Ovary (tissue), 9 donors: ENCODE data around the gene EYA4. TPM values are rescaled to one million over a fixed set of nuclear protein-coding genes. Genes with fewer than 3 reads are reported as not detected.

ENCODE experiments used
- DNase-seq, 5 donors: peaks; one replicate each; pipeline ENCODE4 v3.0.0-alpha.2; 2019 to 2020
- H3K27ac ChIP-seq, 2 donors: fragments of 200-600 bp; one replicate each; pipeline versions ENCODE4 v1.5.1 to v1.8.0; 2019 to 2022
- H3K27me3 ChIP-seq: fragments of 200-600 bp; one replicate; pipeline ENCODE4 v1.8.0; 2022
- H3K36me3 ChIP-seq: fragments of 200-600 bp; sonication (generic); one replicate; pipeline ENCODE4 v1.5.1; 2019
- H3K4me1 ChIP-seq: one replicate; pipeline ENCODE4 v1.8.1; 2013; ENCODE audit warnings: mild to moderate bottlenecking, moderate library complexity; ENCODE audit not compliant: insufficient read depth
- H3K4me3 ChIP-seq: fragments of 200-600 bp; sonication (generic); one replicate; pipeline ENCODE4 v1.5.1; 2017
- H3K9me3 ChIP-seq, 2 donors: fragments of 200-600 bp in 1 of 2; sonication (generic) in 1 of 2; one replicate each; pipeline versions ENCODE4 v1.5.1 to v1.8.1; 2013 to 2019; ENCODE audit warnings: mild to moderate bottlenecking in 1 of 2, moderate library complexity in 1 of 2
- CTCF ChIP-seq, 3 donors: fragments of 450-650 bp in 2 of 3; fragments of 200-600 bp in 1 of 3; IDR thresholded peaks; one replicate each; pipeline versions ENCODE4 v1.5.1 to v1.8.0; 2016 to 2022; ENCODE audit warnings: antibody characterized with exemption in 3 of 3, mild to moderate bottlenecking in 1 of 3
- EP300 ChIP-seq: sonication (generic); formaldehyde crosslinking; IDR thresholded peaks from one replicate; pipeline ENCODE4 v1.6.1; 2017; ENCODE audit warnings: antibody characterized with exemption
- POLR2A ChIP-seq: fragments of 450-650 bp; IDR thresholded peaks from one replicate; pipeline ENCODE4 v1.6.1; 2017; ENCODE audit warnings: antibody characterized with exemption, mild to moderate bottlenecking, moderate library complexity
- WGBS, 3 donors: extraction: QIAGEN DNeasy Blood & Tissue Kit in 1 of 3; methylation state at CpG; one replicate each; pipeline versions ENCODE4 v1.1.5 to v1.1.7; 2013 to 2017; 5-methylcytosine and 5-hydroxymethylcytosine counted together
- intact Hi-C, 4 donors: fragments of 100-400 bp; cut with DNase I; formaldehyde crosslinking; loops; one replicate each; pipeline versions ENCODE4 v1.11.0 to v1.15.1; 2022 to 2023
- polyA plus RNA-seq, 2 donors: library from polyadenylated mRNA; stranded (reverse); fragments of 200-250 nt in 1 of 2; fragments of 350-450 nt in 1 of 2; fragmentation: Illumina TruSeq in 1 of 2; extraction: RNeasy Lipid Tissue Mini Kit (QIAGEN cat#74804) in 1 of 2; gene quantifications; one replicate each; pipeline ENCODE4 v1.2.3, GENCODE V29; 2013 to 2014
- total RNA-seq, 7 donors: library from RNA; depleted of rRNA in 2 of 7; stranded (reverse); fragments of >200 nt in 2 of 7; fragmentation: NEBNext Ultra II Directional in 3 of 7; extraction: Animal tissue kit (Norgen Biotek cat#: 25700) in 3 of 7; gene quantifications; one replicate each; pipeline versions ENCODE4 v1.1.0 to v1.2.4, GENCODE V29; 2016 to 2023
- donor health status: DM: no; HTN: no; CAD: no; lungs with moderate emphysema.
- donor health status: DM: no; HTN: no; CAD: no.
- donor health status: Bipolar disorder and iron deficiency.
- donor health status: DM: yes; HTN: yes; CAD: no.
- donor health status: DM: no; HTN: no; CAD: no.
- donor health status: DM: yes; HTN: yes; CAD: no.

EYA4 gene
- total and polyA plus RNA-seq, 9 donors = 0.08 to 17.8 (median 2.0) TPM

- H3K9me3 ChIP-seq = no peaks in the 10 kb centered on the region
- intact Hi-C loops = no loop called here
Measured at GRCh38 chr6:133289733-133290306, 48.7 kb downstream of the EYA4 start.

GRCh38 chr6:133290930-133291329, 49.8 kb downstream of the EYA4 start:
- no peaks in the 10 kb centered on the region for H3K36me3 ChIP-seq
- H3K27ac ChIP-seq = no peak overlapping the region
- WGBS, 3 donors = 14 to 21% (median 16%) methylated on average over 1 of the region's 1 CpG
- DNase-seq = no peak
- intact Hi-C loops = no loop called here
- H3K4me3 ChIP-seq = no peak overlapping the region
- no peaks in the 10 kb centered on the region for H3K27me3 ChIP-seq
- peaks cover 6% of the 10 kb centered on the region for H3K4me1 ChIP-seq
- TF ChIP-seq EP300 = no peak
- no peak for TF ChIP-seq POLR2A
- TF ChIP-seq CTCF (IDR thresholded peaks at IDR 0.05) = no peak
- no peaks in the 10 kb centered on the region for H3K9me3 ChIP-seq

More at GRCh38 chr6:133289733-133290306, 48.7 kb downstream of the EYA4 start:
- TF ChIP-seq CTCF (IDR thresholded peaks at IDR 0.05) (no peak), EP300 (no peak), POLR2A (no peak)
- no peak overlapping the region for H3K27ac ChIP-seq
- H3K4me1 ChIP-seq = peaks cover 6% of the 10 kb centered on the region
- H3K27me3 ChIP-seq = no peaks in the 10 kb centered on the region
- no peak overlapping the region for H3K4me3 ChIP-seq
- WGBS, 3 donors = 49 to 66% (median 58%) methylated on average over 5 of the region's 5 CpGs
- no peaks in the 10 kb centered on the region for H3K36me3 ChIP-seq
- no peak for DNase-seq

GRCh38 chr6:133291671-133292070, 50.5 kb downstream of the EYA4 start:
- Histone ChIP-seq H3K4me3 (no peak overlapping the region), H3K36me3 (no peaks in the 10 kb centered on the region), H3K27ac (no peak overlapping the region), H3K4me1 (peaks cover 6% of the 10 kb centered on the region), H3K27me3 (no peaks in the 10 kb centered on the region), H3K9me3 (no peaks in the 10 kb centered on the region)
- TF ChIP-seq CTCF (IDR thresholded peaks at IDR 0.05) = no peak
- TF ChIP-seq POLR2A = no peak
- no peak for TF ChIP-seq EP300
- DNase-seq = no peak
- intact Hi-C loops = no loop called here
- 0 to 4% (median 4%) methylated on average over 1 of the region's 1 CpG for WGBS, 3 donors

- intact Hi-C loops = no loop called here
- TF ChIP-seq POLR2A (no peak), EP300 (no peak), CTCF (IDR thresholded peaks at IDR 0.05) (no peak)
- no peaks in the 10 kb centered on the region for H3K27me3 ChIP-seq
- 79 to 85% (median 83%) methylated on average over 2 of the region's 2 CpGs for WGBS, 3 donors
- H3K27ac ChIP-seq = no peak overlapping the region
- no peak overlapping the region for H3K4me3 ChIP-seq
- no peak for DNase-seq
- no peaks in the 10 kb centered on the region for H3K4me1 ChIP-seq
- H3K36me3 ChIP-seq = no peaks in the 10 kb centered on the region
- no peaks in the 10 kb centered on the region for H3K9me3 ChIP-seq
Measured at GRCh38 chr6:133297657-133298056, 56.5 kb downstream of the EYA4 start.
